MG63 (cell line): Measurements from ENCODE around the gene FAM47E. TPM values are rescaled to one million over a fixed set of nuclear protein-coding genes. Genes with fewer than 3 reads are reported as not detected.
"Not testable (repeated sequence)": the region's sequence is repeated elsewhere in the genome, so short reads cannot be mapped to it uniquely, and the experiment has no call there.

Experiments
- DNase-seq: peaks from one replicate; pipeline ENCODE4 v3.0.0-alpha.2; 2020
- H3K27me3 ChIP-seq: fragments of 250-450 bp; sonication (Bioruptor Pico); 2 replicates; pipeline ENCODE4 v1.5.1; 2020; ENCODE audit warnings: mild to moderate bottlenecking, moderate library complexity
- H3K36me3 ChIP-seq: fragments of 250-450 bp; sonication (Bioruptor Pico); 2 replicates; pipeline ENCODE4 v1.5.1; 2020; ENCODE audit warnings: mild to moderate bottlenecking, moderate library complexity
- H3K4me3 ChIP-seq: fragments of 250-450 bp; sonication (Bioruptor Pico); 2 replicates; pipeline ENCODE4 v1.5.1; 2020; ENCODE audit warnings: mild to moderate bottlenecking, moderate library complexity
- H3K9me3 ChIP-seq: fragments of 250-450 bp; sonication (Bioruptor Pico); 2 replicates; pipeline ENCODE4 v1.5.1; 2020; ENCODE audit warnings: mild to moderate bottlenecking, moderate library complexity
- total RNA-seq: library from RNA; depleted of rRNA; stranded (reverse); fragments of >200 nt; shearing (Covaris generic); gene quantifications from 2 replicates; pipeline ENCODE4 v1.2.3, GENCODE V29; 2014; ENCODE audit warnings: low replicate concordance

FAM47E gene
- total RNA-seq, 1 experiment from 2014 or later, result 0.16 TPM

- Histone ChIP-seq H3K9me3 (no peaks in the 10 kb centered on the region), H3K27me3 (no peaks in the 10 kb centered on the region), H3K36me3 (no peaks in the 10 kb centered on the region), H3K4me3 (no peak overlapping the region)
- no peak for DNase-seq
Measured at GRCh38 chr4:76276813-76277212, 25.3 kb downstream of the FAM47E start.

- H3K36me3 ChIP-seq, result no peaks in the 10 kb centered on the region
- no peak for DNase-seq
- H3K9me3 ChIP-seq, result no peaks in the 10 kb centered on the region
Measured at GRCh38 chr4:76277667-76278066, 26.1 kb downstream of the FAM47E start.

GRCh38 chr4:76278583-76278982, 27.1 kb downstream of the FAM47E start:
- H3K4me3 ChIP-seq, result no peak overlapping the region
- no peaks in the 10 kb centered on the region for H3K27me3 ChIP-seq
- no peaks in the 10 kb centered on the region for H3K9me3 ChIP-seq
- no peaks in the 10 kb centered on the region for H3K36me3 ChIP-seq
- DNase-seq, result no peak

More at GRCh38 chr4:76277667-76278066, 26.1 kb downstream of the FAM47E start:
- Histone ChIP-seq H3K27me3 (no peaks in the 10 kb centered on the region), H3K4me3 (no peak overlapping the region)

GRCh38 chr4:76279462-76279861, 27.9 kb downstream of the FAM47E start:
- Histone ChIP-seq H3K27me3 (no peaks in the 10 kb centered on the region), H3K9me3 (no peaks in the 10 kb centered on the region), H3K36me3 (no peaks in the 10 kb centered on the region), H3K4me3 (no peak overlapping the region)
- no peak for DNase-seq

- Histone ChIP-seq H3K9me3 (no peaks in the 10 kb centered on the region), H3K4me3 (no peak overlapping the region), H3K27me3 (no peaks in the 10 kb centered on the region), H3K36me3 (no peaks in the 10 kb centered on the region)
- no peak for DNase-seq
Measured at GRCh38 chr4:76280488-76281441, 29.2 kb downstream of the FAM47E start.

GRCh38 chr4:76281594-76281993, 30.1 kb downstream of the FAM47E start:
- not testable (repeated sequence) for H3K36me3 ChIP-seq, H3K4me3 ChIP-seq, DNase-seq, H3K9me3 ChIP-seq, H3K27me3 ChIP-seq

GRCh38 chr4:76282941-76283689, 31.6 kb downstream of the FAM47E start:
- no peaks in the 10 kb centered on the region for H3K27me3 ChIP-seq
- DNase-seq, result no peak

GRCh38 chr4:76283900-76284299, 32.4 kb downstream of the FAM47E start:
- H3K36me3 ChIP-seq, result no peaks in the 10 kb centered on the region
- H3K9me3 ChIP-seq, result no peaks in the 10 kb centered on the region
- no peak overlapping the region for H3K4me3 ChIP-seq
- DNase-seq, result no peak
- no peaks in the 10 kb centered on the region for H3K27me3 ChIP-seq

More at GRCh38 chr4:76282941-76283689, 31.6 kb downstream of the FAM47E start:
- H3K36me3 ChIP-seq, result no peaks in the 10 kb centered on the region
- H3K4me3 ChIP-seq, result no peak overlapping the region
- no peaks in the 10 kb centered on the region for H3K9me3 ChIP-seq

GRCh38 chr4:76287811-76288210, 36.3 kb downstream of the FAM47E start:
- H3K9me3 ChIP-seq, H3K27me3 ChIP-seq, DNase-seq, H3K4me3 ChIP-seq, H3K36me3 ChIP-seq: not testable (repeated sequence)

- Histone ChIP-seq H3K9me3 (no peaks in the 10 kb centered on the region; the same call in 1 of the 2 replicates), H3K27me3 (no peaks in the 10 kb centered on the region), H3K36me3 (no peaks in the 10 kb centered on the region), H3K4me3 (no peak overlapping the region)
- DNase-seq, result no peak
Measured at GRCh38 chr4:76292730-76293129, 41.2 kb downstream of the FAM47E start.

GRCh38 chr4:76293772-76294171, 42.3 kb downstream of the FAM47E start:
- Histone ChIP-seq H3K36me3 (no peaks in the 10 kb centered on the region), H3K27me3 (no peaks in the 10 kb centered on the region), H3K4me3 (no peak overlapping the region), H3K9me3 (peaks cover 2% of the 10 kb centered on the region; the same call in 1 of the 2 replicates)
- DNase-seq, result no peak

GRCh38 chr4:76296286-76296820, 44.8 kb downstream of the FAM47E start:
- DNase-seq, result no peak
- Histone ChIP-seq H3K27me3 (no peaks in the 10 kb centered on the region), H3K36me3 (no peaks in the 10 kb centered on the region), H3K4me3 (no peak overlapping the region), H3K9me3 (peaks cover 3% of the 10 kb centered on the region; the same call in 1 of the 2 replicates)

- H3K9me3 ChIP-seq, result peaks cover 3% of the 10 kb centered on the region; the same call in 1 of the 2 replicates
- H3K36me3 ChIP-seq, result no peaks in the 10 kb centered on the region
- no peak overlapping the region for H3K4me3 ChIP-seq
- H3K27me3 ChIP-seq, result no peaks in the 10 kb centered on the region
- DNase-seq, result no peak
Measured at GRCh38 chr4:76298227-76298626, 46.7 kb downstream of the FAM47E start.

- no peaks in the 10 kb centered on the region for H3K27me3 ChIP-seq
- DNase-seq, result no peak
- no peak overlapping the region for H3K4me3 ChIP-seq
- H3K9me3 ChIP-seq, result peaks cover 3% of the 10 kb centered on the region; the same call in 1 of the 2 replicates
- no peaks in the 10 kb centered on the region for H3K36me3 ChIP-seq
Measured at GRCh38 chr4:76300012-76300411, 48.5 kb downstream of the FAM47E start.

- Histone ChIP-seq H3K9me3 (peaks cover 3% of the 10 kb centered on the region; the same call in 1 of the 2 replicates), H3K27me3 (no peaks in the 10 kb centered on the region), H3K36me3 (no peaks in the 10 kb centered on the region), H3K4me3 (no peak overlapping the region)
- DNase-seq, result peak; percentile 30
Measured at GRCh38 chr4:76301068-76301774, 49.7 kb downstream of the FAM47E start.

GRCh38 chr4:76301775-76302162, 50.2 kb downstream of the FAM47E start:
- DNase-seq, result no peak

More at GRCh38 chr4:76301775-76302162, 50.2 kb downstream of the FAM47E start:
- H3K27me3 ChIP-seq, result no peaks in the 10 kb centered on the region
- no peak overlapping the region for H3K4me3 ChIP-seq
- no peaks in the 10 kb centered on the region for H3K36me3 ChIP-seq
- H3K9me3 ChIP-seq, result peaks cover 3% of the 10 kb centered on the region; the same call in 1 of the 2 replicates
